ENCODE results near the gene SPSB3. TPM values are rescaled to one million over a fixed set of nuclear protein-coding genes. Genes with fewer than 3 reads are reported as not detected.

SPSB3 gene
- total and polyA plus RNA-seq, 2 experiments from 2014 or later = 27.1 to 34.7 TPM

DNA sequence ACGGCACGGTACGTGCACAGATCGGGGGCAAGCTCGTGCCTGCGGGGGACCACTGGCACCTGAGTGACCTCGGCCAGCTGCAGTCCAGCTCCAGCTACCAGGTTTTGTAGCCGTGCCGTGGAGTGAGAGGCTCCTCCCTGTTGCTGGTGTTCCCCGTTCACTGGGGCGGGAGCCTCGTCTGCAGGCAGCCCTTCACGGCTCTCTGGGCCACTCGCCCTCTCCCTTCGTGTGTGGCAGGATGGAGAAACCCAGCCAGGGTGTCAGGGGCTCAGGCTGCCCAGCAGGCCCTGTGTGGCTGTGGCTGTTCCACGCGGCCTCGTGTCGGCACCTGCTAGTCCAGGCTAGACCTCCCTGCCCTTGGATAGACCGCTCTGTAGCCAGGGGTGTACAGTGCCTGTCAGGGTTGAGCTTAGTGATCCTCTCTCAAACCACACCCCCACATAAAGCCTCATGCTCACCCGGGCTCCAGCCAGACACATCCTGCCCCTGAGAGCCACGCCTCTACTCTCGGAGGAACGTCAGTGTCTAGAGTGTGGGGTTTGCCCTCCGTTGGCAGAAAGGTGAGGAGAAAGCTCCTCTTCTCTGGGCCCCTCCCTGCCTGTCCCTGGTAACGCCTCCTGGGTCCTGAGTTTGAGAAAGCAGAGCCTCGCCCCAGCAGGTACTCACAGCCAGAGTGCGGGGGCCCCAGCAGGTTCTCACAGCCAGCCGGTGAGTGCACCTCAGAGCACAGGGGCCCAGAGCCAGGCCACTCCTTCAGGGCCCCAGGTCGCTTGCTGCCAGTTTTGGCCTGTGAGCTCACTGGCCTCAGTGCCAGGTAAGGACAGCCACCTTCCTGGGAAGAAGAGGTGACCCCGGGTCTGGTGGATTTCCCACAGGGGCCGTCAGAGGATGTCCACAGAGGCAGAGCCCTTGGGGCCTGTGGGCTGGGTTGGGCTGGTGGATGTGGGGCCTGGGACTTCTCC is 38.7 kb downstream of the SPSB3 start:
- DNase-seq (ENCODE audit: low spot score) (no peak), ATAC-seq (no peak)
- no peaks in the 10 kb centered on the region for H3K79me2 ChIP-seq (replicated peaks; ENCODE audit: insufficient read depth)
- H3K27ac ChIP-seq (ENCODE audit: low read depth) = no peak overlapping the region
- H3K9me2 ChIP-seq (ENCODE audit: insufficient read depth) = no peaks in the 10 kb centered on the region
- no peak overlapping the region for H3K4me3 Mint-ChIP-seq
- H3K36me3 ChIP-seq (ENCODE audit: insufficient read depth) = no peaks in the 10 kb centered on the region
- H3K9me3 Mint-ChIP-seq = peaks cover 3% of the 10 kb centered on the region; the same call in 2 of the 3 replicates
- peaks cover 10% of the 10 kb centered on the region for H3K27me3 Mint-ChIP-seq (ENCODE audit: insufficient read depth, low read depth, poor library complexity)
- H2AFZ ChIP-seq = no peak overlapping the region
- TF ChIP-seq, protein P1, sequence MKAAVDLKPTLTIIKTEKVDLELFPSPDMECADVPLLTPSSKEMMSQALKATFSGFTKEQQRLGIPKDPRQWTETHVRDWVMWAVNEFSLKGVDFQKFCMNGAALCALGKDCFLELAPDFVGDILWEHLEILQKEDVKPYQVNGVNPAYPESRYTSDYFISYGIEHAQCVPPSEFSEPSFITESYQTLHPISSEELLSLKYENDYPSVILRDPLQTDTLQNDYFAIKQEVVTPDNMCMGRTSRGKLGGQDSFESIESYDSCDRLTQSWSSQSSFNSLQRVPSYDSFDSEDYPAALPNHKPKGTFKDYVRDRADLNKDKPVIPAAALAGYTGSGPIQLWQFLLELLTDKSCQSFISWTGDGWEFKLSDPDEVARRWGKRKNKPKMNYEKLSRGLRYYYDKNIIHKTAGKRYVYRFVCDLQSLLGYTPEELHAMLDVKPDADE (IDR thresholded peaks at IDR 0.05) = no peak
- TF ChIP-seq CREB1 (CRISPR knock-in tag; IDR thresholded peaks at IDR 0.05; ENCODE audit: low read depth) (no peak), NANOG (IDR thresholded peaks at IDR 0.05; ENCODE audit: borderline replicate concordance) (no peak), REST (IDR thresholded peaks at IDR 0.05; ENCODE audit: unreplicated experiment) (no peak), EZH2 (IDR thresholded peaks at IDR 0.05; ENCODE audit: low read depth, unreplicated experiment) (no peak)
- no peak overlapping the region for H3K4me3 ChIP-seq
- no peaks in the 10 kb centered on the region for H3K4me1 ChIP-seq (ENCODE audit: insufficient read depth)
- peaks cover 9% of the 10 kb centered on the region for H3K36me3 Mint-ChIP-seq (ENCODE audit: low read depth)
- H3K4me1 Mint-ChIP-seq = no peaks in the 10 kb centered on the region
- H3F3A ChIP-seq (replicated peaks; ENCODE audit: low read depth) = peaks cover 16% of the 10 kb centered on the region
- H4K20me1 ChIP-seq (replicated peaks; ENCODE audit: insufficient read depth) = no peaks in the 10 kb centered on the region
- H3K27me3 ChIP-seq (ENCODE audit: insufficient read depth) = no peaks in the 10 kb centered on the region
- H3K4me2 ChIP-seq = no peak overlapping the region
- no peak overlapping the region for H3K27ac Mint-ChIP-seq

- H3K36me3 Mint-ChIP-seq (ENCODE audit: low read depth) = peaks cover 8% of the 10 kb centered on the region; the same call in 2 of the 3 replicates
- Histone ChIP-seq H3K27me3 (ENCODE audit: insufficient read depth) (no peaks in the 10 kb centered on the region), H3K4me1 (ENCODE audit: insufficient read depth) (no peaks in the 10 kb centered on the region), H3K27ac (ENCODE audit: low read depth) (no peak overlapping the region), H3K36me3 (ENCODE audit: insufficient read depth) (no peaks in the 10 kb centered on the region), H4K20me1 (replicated peaks; ENCODE audit: insufficient read depth) (no peaks in the 10 kb centered on the region), H3K9me2 (ENCODE audit: insufficient read depth) (no peaks in the 10 kb centered on the region), H3K4me2 (no peak overlapping the region), H2AFZ (no peak overlapping the region), H3F3A (replicated peaks; ENCODE audit: low read depth) (peaks cover 29% of the 10 kb centered on the region), H3K79me2 (replicated peaks; ENCODE audit: insufficient read depth) (no peaks in the 10 kb centered on the region), H3K4me3 (no peak overlapping the region)
- H3K4me1 Mint-ChIP-seq = no peaks in the 10 kb centered on the region
- H3K27me3 Mint-ChIP-seq (ENCODE audit: insufficient read depth, low read depth, poor library complexity) = peaks cover 6% of the 10 kb centered on the region
- DNase-seq (ENCODE audit: low spot score) (no peak), ATAC-seq (no peak)
- TF ChIP-seq, protein P1 (IDR thresholded peaks at IDR 0.05) = no peak
- H3K9me3 Mint-ChIP-seq = peaks cover 3% of the 10 kb centered on the region; the same call in 2 of the 3 replicates
- no peak overlapping the region for H3K4me3 Mint-ChIP-seq
- H3K27ac Mint-ChIP-seq = no peak overlapping the region
Measured at GRCh38 chr16:1741553-1742165, 40.7 kb downstream of the SPSB3 start.

All from GM23338 (cell line).